K562 (cell line): Measurements from ENCODE around the gene CDK9. TPM values are rescaled to one million over a fixed set of nuclear protein-coding genes. Genes with fewer than 3 reads are reported as not detected.
A peak's percentile ranks its signal among the peaks of the same experiment; 100 is the strongest.
"Not testable (repeated sequence)": the region's sequence is repeated elsewhere in the genome, so short reads cannot be mapped to it uniquely, and the experiment has no call there.

Source experiments
- ATAC-seq: fragments of 200-7000 bp; cut with Tn5 transposase; 3 replicates; pipeline ENCODE4 v1.9.1; 2020; ENCODE audit warnings: moderate library complexity
- BruUV-seq: library from RNA; stranded (reverse); fragments of 400-500 nt; replicated peaks from 2 replicates; lab custom pipeline; 2021; lab: Mats Ljungman, UMichigan
- CTCF ChIA-PET: fragments of 300-600 bp; formaldehyde crosslinking; extraction: SDS; loops from one replicate; lab custom pipeline; 2021; ENCODE audit warnings: low intra/inter-chr PET ratio; lab: Yijun Ruan, JAX
- POLR2A ChIA-PET: fragments of 300-600, 350-650 bp; sonication (Branson Sonifier 250); formaldehyde crosslinking; extraction: SDS; loops from one replicate; lab custom pipeline; 2021; ENCODE audit warnings: antibody characterized with exemption, inconsistent platforms; lab: Yijun Ruan, JAX
- DNase-seq, 4 experiments: peaks; one replicate each; pipeline versions ENCODE4 v3.0.0 to v3.0.0-alpha.2; 2011 to 2018; ENCODE audit warnings: low spot score in 3 of 4, mixed read lengths in 3 of 4; ENCODE audit errors: extremely low read depth in 1 of 4
- FAIRE-seq: peaks from 2 replicates; lab custom pipeline; 2011; peaks lifted over from hg19 to GRCh38; lab: Jason Lieb, UNC
- H2AFZ ChIP-seq: 2 replicates; pipeline ENCODE4 v1.6.0; 2011; ENCODE audit warnings: low read depth, low read length, control low read depth, inconsistent platforms
- H3K27ac ChIP-seq: fragments of 200-600 bp; 3 replicates; pipeline ENCODE4 v1.8.0; 2011; ENCODE audit warnings: low read depth, mild to moderate bottlenecking, control low read depth, inconsistent platforms, low read length, moderate library complexity, mixed read lengths; ENCODE audit errors: extremely low read depth
- H3K27me3 ChIP-seq, 2 experiments: fragments of 300-600 bp in 1 of 2; 2 replicates in 1 of 2; 3 replicates in 1 of 2; pipeline versions ENCODE4 v1.6.0 to v1.8.0; 2011; ENCODE audit warnings: inconsistent platforms in 2 of 2, low read length in 2 of 2, mild to moderate bottlenecking in 1 of 2, mixed read lengths in 1 of 2, moderate library complexity in 1 of 2; ENCODE audit not compliant: control insufficient read depth in 2 of 2, insufficient read depth in 2 of 2
- H3K36me3 ChIP-seq: fragments of 300-600 bp; 3 replicates; pipeline ENCODE4 v1.8.0; 2011; ENCODE audit warnings: mild to moderate bottlenecking, low read length, inconsistent platforms; ENCODE audit not compliant: control insufficient read depth, insufficient read depth
- H3K4me1 ChIP-seq, 2 experiments: fragments of 200-600 bp in 1 of 2; replicated peaks in 1 of 2; 2 replicates in 1 of 2; 3 replicates in 1 of 2; pipeline versions ENCODE4 v1.5.1 to v1.8.0; 2011; ENCODE audit warnings: inconsistent platforms in 2 of 2, low read length in 2 of 2, mild to moderate bottlenecking in 1 of 2, mixed read lengths in 1 of 2, moderate library complexity in 1 of 2; ENCODE audit not compliant: control insufficient read depth in 2 of 2, insufficient read depth in 2 of 2
- H3K4me2 ChIP-seq: 2 replicates; pipeline ENCODE4 v1.6.1; 2011; ENCODE audit warnings: low read length, control low read depth, inconsistent platforms, mixed read lengths; ENCODE audit not compliant: insufficient read depth
- H3K4me3 ChIP-seq: fragments of 200-600 bp; sonication (generic), shearing (Covaris generic); 2 replicates; pipeline ENCODE4 v1.5.1; 2016; ENCODE audit warnings: control low read depth, inconsistent platforms
- H3K79me2 ChIP-seq: fragments of 200-600 bp; 3 replicates; pipeline ENCODE4 v1.8.0; 2011; ENCODE audit warnings: low read length, inconsistent platforms; ENCODE audit not compliant: control insufficient read depth, insufficient read depth
- H3K9ac ChIP-seq, 2 experiments: 2 replicates each; pipeline versions ENCODE4 v1.6.0 to v1.6.1; 2011; ENCODE audit warnings: low read depth in 2 of 2, low read length in 2 of 2, control low read depth in 1 of 2, inconsistent platforms in 1 of 2, mild to moderate bottlenecking in 1 of 2, mixed read lengths in 1 of 2; ENCODE audit not compliant: insufficient read depth in 1 of 2
- H3K9me1 ChIP-seq: one replicate; pipeline ENCODE4 v1.6.0; 2011; ENCODE audit warnings: inconsistent platforms, mild to moderate bottlenecking, low read length, moderate library complexity; ENCODE audit not compliant: control insufficient read depth, insufficient read depth
- H3K9me3 ChIP-seq: replicated peaks from 2 replicates; pipeline ENCODE4 v1.5.1; 2011; ENCODE audit warnings: low read depth, low read length, inconsistent platforms; ENCODE audit not compliant: control insufficient read depth, insufficient read depth
- H4K20me1 ChIP-seq: replicated peaks from 2 replicates; pipeline ENCODE4 v1.6.1; 2011; ENCODE audit warnings: low read length, inconsistent platforms, mixed read lengths; ENCODE audit not compliant: control insufficient read depth, insufficient read depth
- BRD9 ChIP-seq: fragments of 450-650 bp; IDR thresholded peaks from 2 replicates; pipeline ENCODE4 v1.6.1; 2018; ENCODE audit warnings: low read depth; ENCODE audit not compliant: partially characterized antibody
- NRF1 ChIP-seq, 2 experiments: fragments of 450-650 bp; IDR thresholded peaks in 1 of 2; conservative IDR thresholded peaks in 1 of 2; 2 replicates each; pipeline ENCODE4 v1.6.1; 2014; ENCODE audit warnings: mild to moderate bottlenecking in 2 of 2
- RBM25 ChIP-seq: fragments of 200-400 bp; formaldehyde crosslinking; IDR thresholded peaks from 2 replicates; pipeline ENCODE4 v1.6.1; 2018; ENCODE audit warnings: low read length, low read depth, moderate library complexity; ENCODE audit not compliant: severe bottlenecking
- SOX6 ChIP-seq: fragments of 450-650 bp; IDR thresholded peaks from 2 replicates; pipeline ENCODE4 v1.6.1; 2014; ENCODE audit warnings: mild to moderate bottlenecking
- ZFP36 ChIP-seq: fragments of 150-350 bp; IDR thresholded peaks from 2 replicates; pipeline ENCODE4 v1.6.1; 2018; ENCODE audit warnings: low read length, low read depth; ENCODE audit not compliant: partially characterized antibody
- ZNF445 ChIP-seq: fragments of 250-450 bp; sonication (Bioruptor Pico); IDR thresholded peaks from 2 replicates; pipeline ENCODE4 v1.4.0; 2020; ENCODE audit warnings: low read depth, mild to moderate bottlenecking, moderate library complexity
- WGBS: fragments of 100-300 bp; shearing (Covaris generic); methylation state at CpG from one replicate; pipeline ENCODE4 v1.1.6; 2016; ENCODE audit warnings: low coverage, mixed read lengths; ENCODE audit not compliant: insufficient coverage; ENCODE audit errors: missing lambda C conversion rate; 5-methylcytosine and 5-hydroxymethylcytosine counted together
- in situ Hi-C: fragments of 300-500 bp; cut with MboI; formaldehyde crosslinking; loops from 4 replicates; pipeline ENCODE4 v1.15.0; 2018; ENCODE audit warnings: inconsistent platforms, mixed read lengths
- intact Hi-C: fragments of 100-400 bp; cut with micrococcal nuclease; formaldehyde crosslinking; loops from 2 replicates; pipeline ENCODE4 v1.14.2; 2022
- polyA plus RNA-seq, 8 experiments: library from polyadenylated mRNA; depleted of rRNA in 4 of 8; stranded (reverse) in 5 of 8; unstranded in 3 of 8; fragments of >200 nt; fragmentation: Nextera tagmentation in 2 of 8; fragmentation: Illumina TruSeq in 1 of 8; extraction: Ambion mirVana in 2 of 8; extraction: Trizol in 1 of 8; gene quantifications; 2 replicates each; pipeline versions ENCODE4 v1.2.1 to v1.2.3, GENCODE V29; 2011 to 2014; ENCODE audit warnings: inconsistent platforms in 1 of 8, missing spikeins in 1 of 8
- total RNA-seq, 7 experiments: library from RNA; depleted of rRNA in 6 of 7; stranded (reverse); fragments of >200 nt in 6 of 7; fragmentation: Illumina TruSeq in 2 of 7; extraction: Trizol in 2 of 7; gene quantifications; 2 replicates each; pipeline versions ENCODE4 v1.2.1 to v1.2.3, GENCODE V29; 2011 to 2021; ENCODE audit warnings: low replicate concordance in 1 of 7

Gene CDK9
- total and polyA plus RNA-seq, 9 of the 15 experiments (the other 6 are each of a cell fraction or from before 2014, with no cell fraction given) = 4.2 to 78.6 (median 33.0) TPM

- ATAC-seq = no peak
- H3K9me3 ChIP-seq = no peaks in the 10 kb centered on the region
- no peaks in the 10 kb centered on the region for H3K9me1 ChIP-seq
- no peak overlapping the region for H3K4me3 ChIP-seq
- no peak overlapping the region for H3K9ac ChIP-seq
- no peaks in the 10 kb centered on the region for H3K79me2 ChIP-seq
- no peak overlapping the region for H3K27ac ChIP-seq
- intact Hi-C loops (no loop called here), in situ Hi-C loops (loop anchor here (25.0 kb wide), 1 partner anchor 606 kb away; the partner anchor contains the start of gene URM1)
- peaks cover 8 to 21% of the 10 kb centered on the region in 2 experiments; a peak in 4 of 5 replicates for H3K4me1 ChIP-seq
- ChIA-PET POLR2A (interaction anchor here (0.7 to 1.7 kb wide), 2 partner anchors 10 to 14 kb away, joined by 3 read pairs; no protein-coding TSS in a partner anchor), CTCF (no interaction called here)
- H3K27me3 ChIP-seq = peaks cover 2 to 29% of the 10 kb centered on the region in 2 experiments; a peak in 3 of 5 replicates
- TF ChIP-seq SOX6 (no peak), ZFP36 (peak; percentile 70), NRF1 (conservative IDR thresholded peaks at IDR 0.05 in 1 of 2, IDR thresholded peaks at IDR 0.05 in 1 of 2) (no peak), BRD9 (no peak), RBM25 (peak; percentile 68), ZNF445 (no peak)
- no peak overlapping the region for H3K4me2 ChIP-seq
- H2AFZ ChIP-seq = no peak overlapping the region
- DNase-seq = no peak
- BruUV-seq = no TSS peak
- FAIRE-seq = no peak
- 46% methylated on average over 3 of the region's 3 CpGs for WGBS
- H4K20me1 ChIP-seq = peaks cover 19% of the 10 kb centered on the region
- no peaks in the 10 kb centered on the region for H3K36me3 ChIP-seq
Measured at GRCh38 chr9:127756233-127756632, 29.6 kb upstream of the CDK9 start.

- H3K4me2 ChIP-seq, BruUV-seq, H3K9ac ChIP-seq, FAIRE-seq, H3K9me1 ChIP-seq, CTCF ChIA-PET, H3K9me3 ChIP-seq, H3K36me3 ChIP-seq, H3K4me3 ChIP-seq, DNase-seq, H3K79me2 ChIP-seq, intact Hi-C loops, H2AFZ ChIP-seq, H3K27ac ChIP-seq, ATAC-seq: not testable (repeated sequence)
- peaks cover 9 to 26% of the 10 kb centered on the region in 2 experiments for H3K4me1 ChIP-seq
- H4K20me1 ChIP-seq = peaks cover 14% of the 10 kb centered on the region
- WGBS = 28% methylated on average over 11 of the region's 11 CpGs
- in situ Hi-C loops = loop anchor here (25.0 kb wide), 1 partner anchor 606 kb away; the partner anchor contains the start of gene URM1
- H3K27me3 ChIP-seq = peaks cover 2 to 28% of the 10 kb centered on the region in 2 experiments; a peak in 3 of 5 replicates
- POLR2A ChIA-PET = interaction anchor here (0.6 to 1.7 kb wide), 3 partner anchors 11 to 420 kb away, joined by 3 read pairs; no protein-coding TSS in a partner anchor
Measured at GRCh38 chr9:127756776-127757175, 29.1 kb upstream of the CDK9 start.
